SU-DHL-6 (cell line): Measurements from ENCODE around the gene TTC23.
A peak's percentile ranks its signal among the peaks of the same experiment; 100 is the strongest.

Experiments used
- H2AFZ ChIP-seq: fragments of 200-600 bp; sonication (generic); 2 replicates; pipeline ENCODE4 v1.6.1; 2014; ENCODE audit warnings: low read depth, mild to moderate bottlenecking, moderate library complexity, mixed read lengths, antibody characterized with exemption, low read length; ENCODE audit not compliant: severe bottlenecking
- H3F3A ChIP-seq: fragments of 200-600 bp; shearing (Covaris generic); 2 replicates; pipeline ENCODE4 v1.6.0; 2016; ENCODE audit warnings: antibody characterized with exemption, mild to moderate bottlenecking; ENCODE audit not compliant: insufficient read depth
- H3K27ac ChIP-seq: fragments of 200-600 bp; sonication (generic); 2 replicates; pipeline ENCODE4 v1.5.1; 2016; ENCODE audit warnings: low read depth, mild to moderate bottlenecking, low read length, moderate library complexity, mixed read lengths
- H3K27me3 ChIP-seq: fragments of 200-600 bp; sonication (generic), shearing (Covaris generic); 2 replicates; pipeline ENCODE4 v1.6.0; 2014; ENCODE audit warnings: mild to moderate bottlenecking, low read length
- H3K36me3 ChIP-seq: fragments of 200-600 bp; sonication (generic); 2 replicates; pipeline ENCODE4 v1.6.1; 2014; ENCODE audit warnings: mild to moderate bottlenecking, low read length, mixed read lengths
- H3K4me2 ChIP-seq: fragments of 300-600, 200-600 bp; shearing (Covaris generic), sonication (generic); 2 replicates; pipeline ENCODE4 v1.6.0; 2014; ENCODE audit warnings: low read length, low read depth, mild to moderate bottlenecking; ENCODE audit not compliant: poor library complexity, severe bottlenecking
- H3K4me3 ChIP-seq: fragments of 200-600 bp; sonication (generic); 2 replicates; pipeline ENCODE4 v1.5.1; 2014; ENCODE audit warnings: antibody characterized with exemption, low read length, mild to moderate bottlenecking, mixed read lengths; ENCODE audit not compliant: insufficient read depth, poor library complexity, severe bottlenecking
- H3K79me2 ChIP-seq: fragments of 200-600 bp; sonication (generic); 2 replicates; pipeline ENCODE4 v1.6.1; 2014; ENCODE audit warnings: mild to moderate bottlenecking, low read length, moderate library complexity; ENCODE audit not compliant: insufficient read depth
- H3K9ac ChIP-seq: fragments of 200-600 bp; sonication (generic); 2 replicates; pipeline ENCODE4 v1.7.0; 2014; ENCODE audit warnings: mild to moderate bottlenecking, low read length
- H3K9me2 ChIP-seq: fragments of 200-600 bp; sonication (generic); replicated peaks from 2 replicates; pipeline ENCODE4 v1.6.1; 2014; ENCODE audit warnings: low read length; ENCODE audit not compliant: insufficient read depth
- H3K9me3 ChIP-seq: fragments of 200-600 bp; sonication (generic); 2 replicates; pipeline ENCODE4 v1.6.1; 2014; ENCODE audit warnings: low read length, mixed read lengths; ENCODE audit not compliant: insufficient read depth
- H4K20me1 ChIP-seq: fragments of 200-600 bp; sonication (generic); 2 replicates; pipeline ENCODE4 v1.6.1; 2014; ENCODE audit warnings: low read depth, mild to moderate bottlenecking, antibody characterized with exemption, low read length, moderate library complexity, mixed read lengths
- CTCF ChIP-seq: fragments of 200-600 bp; sonication (generic); IDR thresholded peaks from one replicate; pipeline ENCODE4 v1.5.1; 2017; ENCODE audit warnings: antibody characterized with exemption, mild to moderate bottlenecking, low read length, moderate library complexity; ENCODE audit not compliant: insufficient read depth, poor library complexity, severe bottlenecking
- EZH2phosphoT487 ChIP-seq: fragments of 200-600 bp; sonication (generic), shearing (Covaris generic); conservative IDR thresholded peaks from 2 replicates; pipeline ENCODE4 v1.6.1; 2018; ENCODE audit warnings: mild to moderate bottlenecking, antibody characterized with exemption, low read length, moderate library complexity, mixed read lengths

TTC23 gene

GRCh38 chr15:99101501-99101900 is 147.9 kb downstream of the TTC23 start:
- Histone ChIP-seq H3K4me2 (no peak overlapping the region), H3K4me3 (no peak overlapping the region), H3F3A (no peaks in the 10 kb centered on the region)

GRCh38 chr15:99100245-99101173 is 148.9 kb downstream of the TTC23 start:
- Histone ChIP-seq H4K20me1 (no peaks in the 10 kb centered on the region), H3K4me2 (no peak overlapping the region), H2AFZ (no peak overlapping the region), H3K27ac (no peak overlapping the region), H3K9ac (no peak overlapping the region), H3K79me2 (no peaks in the 10 kb centered on the region), H3K27me3 (no peaks in the 10 kb centered on the region), H3K4me3 (no peak overlapping the region), H3K36me3 (no peaks in the 10 kb centered on the region), H3K9me3 (no peaks in the 10 kb centered on the region), H3K9me2 (no peaks in the 10 kb centered on the region), H3F3A (no peaks in the 10 kb centered on the region)
- peak; percentile 59 for TF ChIP-seq CTCF
- TF ChIP-seq EZH2phosphoT487, result no peak

More at GRCh38 chr15:99101501-99101900, 147.9 kb downstream of the TTC23 start:
- no peaks in the 10 kb centered on the region for H3K79me2 ChIP-seq
- H3K27me3 ChIP-seq, result no peaks in the 10 kb centered on the region
- TF ChIP-seq EZH2phosphoT487 (no peak), CTCF (no peak)
- no peak overlapping the region for H2AFZ ChIP-seq
- H3K27ac ChIP-seq, result no peak overlapping the region
- H4K20me1 ChIP-seq, result no peaks in the 10 kb centered on the region
- H3K9me3 ChIP-seq, result no peaks in the 10 kb centered on the region
- no peak overlapping the region for H3K9ac ChIP-seq
- H3K36me3 ChIP-seq, result no peaks in the 10 kb centered on the region
- H3K9me2 ChIP-seq, result no peaks in the 10 kb centered on the region

- H3K27me3 ChIP-seq, result no peaks in the 10 kb centered on the region
- H3K27ac ChIP-seq, result no peak overlapping the region
- H3K36me3 ChIP-seq, result no peaks in the 10 kb centered on the region
- no peaks in the 10 kb centered on the region for H3F3A ChIP-seq
- H3K9me2 ChIP-seq, result no peaks in the 10 kb centered on the region
- H4K20me1 ChIP-seq, result no peaks in the 10 kb centered on the region
- H3K79me2 ChIP-seq, result no peaks in the 10 kb centered on the region
- TF ChIP-seq CTCF, result no peak
- TF ChIP-seq EZH2phosphoT487, result no peak
- no peak overlapping the region for H3K4me3 ChIP-seq
- H3K9me3 ChIP-seq, result no peaks in the 10 kb centered on the region
- no peak overlapping the region for H3K4me2 ChIP-seq
- H3K9ac ChIP-seq, result no peak overlapping the region
- no peak overlapping the region for H2AFZ ChIP-seq
Measured at GRCh38 chr15:99099661-99100060, 149.7 kb downstream of the TTC23 start.
